Spleen (tissue), 7 donors: ENCODE data around the gene ANTXR2.

Experiments used
- CTCF ChIP-seq, 11 experiments: fragments of 200-600 bp in 7 of 11; fragments of 450-650 bp in 4 of 11; sonication (generic) in 4 of 11; IDR thresholded peaks in 8 of 11; conservative IDR thresholded peaks in 3 of 11; 1 replicate in 7 of 11; 2 replicates in 4 of 11; pipeline versions ENCODE4 v1.4.0 to v1.8.0; 2016 to 2021; ENCODE audit warnings: antibody characterized with exemption in 11 of 11, inconsistent platforms in 4 of 11, mild to moderate bottlenecking in 1 of 11
- POLR2AphosphoS5 ChIP-seq, 3 donors: sonication (generic); formaldehyde crosslinking; IDR thresholded peaks; one replicate each; pipeline ENCODE4 v1.5.1; 2017; ENCODE audit warnings: antibody characterized with exemption in 3 of 3
- donor health status: DM: no; HTN: no; CAD: no; lungs with moderate emphysema.
- donor health status: DM: no; HTN: no; CAD: no.
- donor health status: DM: no; HTN: no; CAD: no.

DNA sequence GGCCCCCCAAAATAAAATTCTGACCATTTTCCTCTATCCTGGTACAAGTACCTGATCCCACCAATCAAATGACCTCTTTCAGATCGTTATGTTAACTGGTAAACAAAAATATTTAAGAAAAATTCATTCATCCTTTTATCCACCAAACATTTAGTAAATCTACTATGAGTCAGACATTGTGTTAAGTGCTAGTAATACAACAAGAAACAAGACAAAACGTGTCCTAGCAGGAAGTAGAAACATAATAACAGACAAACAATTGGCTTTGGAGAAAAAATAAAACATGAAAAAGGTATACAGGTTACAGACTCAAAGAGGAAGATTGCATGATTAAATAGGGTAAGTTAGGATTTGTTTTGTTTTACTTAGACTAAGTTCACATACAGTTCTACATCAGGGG lies 43.7 kb downstream of the ANTXR2 start:
- TF ChIP-seq CTCF (IDR thresholded peaks at IDR 0.05 in 8 of 11, conservative IDR thresholded peaks at IDR 0.05 in 3 of 11) (no peak), POLR2AphosphoS5 (IDR thresholded peaks at IDR 0.05) (no peak)
